Left lung (tissue), 10 donors: Measurements from ENCODE around the gene EPHB1. TPM values are rescaled to one million over a fixed set of nuclear protein-coding genes. Genes with fewer than 3 reads are reported as not detected.

Source experiments
- ATAC-seq: fragments of 200-7000 bp; cut with Tn5 transposase; one replicate; pipeline ENCODE4 v1.9.1; 2020; ENCODE audit warnings: moderate library complexity
- DNase-seq, 4 donors: peaks; one replicate each; pipeline ENCODE4 v3.0.0-alpha.2; 2013 to 2020
- H3K27ac ChIP-seq, 2 donors: fragments of 200-600 bp; sonication (generic) in 1 of 2; one replicate each; pipeline versions ENCODE4 v1.5.0 to v1.8.0; 2020 to 2021
- H3K27me3 ChIP-seq, 2 donors: fragments of 200-600 bp; sonication (generic) in 1 of 2; one replicate each; pipeline versions ENCODE4 v1.5.0 to v1.8.0; 2020 to 2021
- H3K36me3 ChIP-seq, 2 donors: fragments of 200-600 bp; sonication (generic) in 1 of 2; one replicate each; pipeline versions ENCODE4 v1.5.0 to v1.8.0; 2020 to 2021
- H3K4me1 ChIP-seq, 2 donors: fragments of 200-600 bp; one replicate each; pipeline ENCODE4 v1.8.0; 2021
- H3K4me3 ChIP-seq, 2 donors: fragments of 200-600 bp; sonication (generic) in 1 of 2; one replicate each; pipeline versions ENCODE4 v1.5.0 to v1.8.0; 2020 to 2021; ENCODE audit warnings: mild to moderate bottlenecking in 1 of 2
- H3K9me3 ChIP-seq, 2 donors: fragments of 200-600 bp; sonication (generic) in 1 of 2; one replicate each; pipeline versions ENCODE4 v1.5.0 to v1.8.0; 2020 to 2021
- CTCF ChIP-seq, 2 donors: fragments of 200-600 bp; sonication (generic) in 1 of 2; IDR thresholded peaks; one replicate each; pipeline versions ENCODE4 v1.5.0 to v1.8.0; 2021; ENCODE audit warnings: antibody characterized with exemption in 2 of 2
- intact Hi-C, 2 donors: fragments of 100-400 bp; cut with DNase I; formaldehyde crosslinking; loops; one replicate each; pipeline versions ENCODE4 v1.11.2 to v1.14.2; 2022
- polyA plus RNA-seq, 6 donors: library from polyadenylated mRNA; unstranded; fragments of 120-200 nt; gene quantifications; one replicate each; pipeline ENCODE4 v1.2.1, GENCODE V29; 2013; ENCODE audit not compliant: insufficient read length in 6 of 6
- total RNA-seq, 2 donors: library from RNA; stranded (reverse); fragmentation: NEBNext Ultra II Directional; extraction: Animal tissue kit (Norgen Biotek cat#: 25700); gene quantifications; one replicate each; pipeline ENCODE4 v1.2.1, GENCODE V29; 2021
- donor health status: DM: no; HTN: yes; CAD: no.
- donor health status: DM: no; HTN: no; CAD: no.

Gene EPHB1
- total and polyA plus RNA-seq, 8 donors, result 1.1 to 4.3 (median 2.7) TPM

GRCh38 chr3:134988666-134989065 is 193.6 kb downstream of the EPHB1 start:
- intact Hi-C loops, result no loop called here
- H3K4me3 ChIP-seq, result no peak overlapping the region
- no peak for TF ChIP-seq CTCF (IDR thresholded peaks at IDR 0.05)

GRCh38 chr3:134991003-134991402 is 195.9 kb downstream of the EPHB1 start:
- H3K36me3 ChIP-seq, result no peaks in the 10 kb centered on the region
- H3K27ac ChIP-seq, result no peak overlapping the region
- no peak overlapping the region for H3K4me3 ChIP-seq
- no peaks in the 10 kb centered on the region for H3K4me1 ChIP-seq
- no peaks in the 10 kb centered on the region for H3K9me3 ChIP-seq
- DNase-seq (no peak), ATAC-seq (no peak)
- intact Hi-C loops, result no loop called here
- no peaks in the 10 kb centered on the region for H3K27me3 ChIP-seq
- TF ChIP-seq CTCF (IDR thresholded peaks at IDR 0.05), result no peak

More at GRCh38 chr3:134988666-134989065, 193.6 kb downstream of the EPHB1 start:
- DNase-seq (no peak), ATAC-seq (no peak)
- no peak overlapping the region for H3K27ac ChIP-seq
- H3K27me3 ChIP-seq, result no peaks in the 10 kb centered on the region
- no peaks in the 10 kb centered on the region for H3K36me3 ChIP-seq
- no peaks in the 10 kb centered on the region for H3K9me3 ChIP-seq
- H3K4me1 ChIP-seq, result no peaks in the 10 kb centered on the region

- Histone ChIP-seq H3K4me1 (no peaks in the 10 kb centered on the region), H3K27me3 (no peaks in the 10 kb centered on the region), H3K9me3 (no peaks in the 10 kb centered on the region), H3K36me3 (no peaks in the 10 kb centered on the region), H3K4me3 (no peak overlapping the region), H3K27ac (no peak overlapping the region)
- TF ChIP-seq CTCF (IDR thresholded peaks at IDR 0.05), result no peak
- intact Hi-C loops, result no loop called here
- DNase-seq (no peak), ATAC-seq (no peak)
These were observed 196.5 kb downstream of the EPHB1 start for GRCh38 chr3:134991472-134992010.

DNA sequence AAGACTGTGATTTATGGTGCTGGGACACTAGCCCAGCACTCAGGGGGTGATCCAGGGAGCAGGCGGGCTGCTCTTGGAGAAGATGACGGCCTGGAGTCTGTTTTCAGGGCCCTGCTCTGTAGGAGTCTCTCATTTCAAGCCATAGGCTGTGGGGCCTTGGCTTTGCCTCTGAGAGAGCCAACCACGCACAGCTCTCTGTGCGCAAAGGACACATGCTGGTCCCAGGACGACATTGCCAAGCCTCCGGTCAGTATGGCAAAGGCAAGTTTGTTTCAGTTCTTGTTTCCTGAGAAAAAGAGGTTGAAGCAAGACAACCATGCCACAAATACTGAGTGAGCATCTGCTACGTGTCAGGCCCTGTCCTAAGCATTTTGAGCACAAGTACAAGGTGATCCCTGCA is 197.1 kb downstream of the EPHB1 start:
- ATAC-seq (no peak), DNase-seq (no peak)
- no peak for TF ChIP-seq CTCF (IDR thresholded peaks at IDR 0.05)
- Histone ChIP-seq H3K27ac (no peak overlapping the region), H3K36me3 (no peaks in the 10 kb centered on the region), H3K4me1 (no peaks in the 10 kb centered on the region), H3K9me3 (no peaks in the 10 kb centered on the region), H3K27me3 (no peaks in the 10 kb centered on the region), H3K4me3 (no peak overlapping the region)
- intact Hi-C loops, result no loop called here

DNA sequence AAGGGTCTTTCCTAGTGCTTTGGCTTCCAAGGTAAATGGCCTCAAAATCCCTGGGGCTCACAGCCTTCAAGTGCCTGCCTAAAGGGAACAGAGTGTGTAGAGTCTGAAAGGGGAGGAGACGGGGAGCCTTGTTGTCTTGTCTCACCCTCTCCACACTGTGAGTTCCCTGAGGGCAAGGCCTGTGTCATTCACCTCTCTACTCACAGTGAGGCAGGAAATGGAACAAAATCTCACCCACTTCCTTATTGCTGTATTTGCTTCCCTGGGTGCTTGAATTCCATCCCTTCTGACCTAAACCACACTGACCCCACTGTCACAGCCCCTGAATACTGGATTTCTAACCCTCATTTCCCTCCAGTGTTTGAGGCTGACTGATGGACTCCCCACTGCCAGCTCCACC is 197.5 kb downstream of the EPHB1 start:
- intact Hi-C loops, result no loop called here

More for the DNA sequence above, 197.5 kb downstream of the EPHB1 start:
- no peak for TF ChIP-seq CTCF (IDR thresholded peaks at IDR 0.05)
- no peak overlapping the region for H3K27ac ChIP-seq
- no peaks in the 10 kb centered on the region for H3K27me3 ChIP-seq
- no peaks in the 10 kb centered on the region for H3K36me3 ChIP-seq
- DNase-seq (no peak), ATAC-seq (no peak)
- no peak overlapping the region for H3K4me3 ChIP-seq
- no peaks in the 10 kb centered on the region for H3K4me1 ChIP-seq
- no peaks in the 10 kb centered on the region for H3K9me3 ChIP-seq
